ENCODE data around the gene PNLDC1.
"Not testable (repeated sequence)": the region's sequence is repeated elsewhere in the genome, so short reads cannot be mapped to it uniquely, and the experiment has no call there.

PNLDC1 gene

GRCh38 chr6:159788276-159788675 lies 11.8 kb upstream of the PNLDC1 start:
- no peak for DNase-seq

- no peak for DNase-seq
These were observed 11.2 kb upstream of the PNLDC1 start for GRCh38 chr6:159788753-159789376.

GRCh38 chr6:159789377-159790148 lies 10.5 kb upstream of the PNLDC1 start, which contains the start of gene TCP1:
TSS of gene TCP1 (minus strand) at chr6:159789602. CDS start at chr6:159789468, 134 bp downstream.
- DNase-seq: peak; percentile 93

- peak; percentile 48 for DNase-seq
These were observed 9.7 kb upstream of the PNLDC1 start, which contains the start of gene MRPL18 for GRCh38 chr6:159790149-159790955. TSS of gene MRPL18 (plus strand) at chr6:159790467. CDS start at chr6:159790588, 121 bp downstream.

- no peak for DNase-seq
These were observed 9.0 kb upstream of the PNLDC1 start for GRCh38 chr6:159790956-159791598.

GRCh38 chr6:159794976-159795375 lies 5.1 kb upstream of the PNLDC1 start:
- not testable (repeated sequence) for DNase-seq

- no peak for DNase-seq
These were observed 2.5 kb upstream of the PNLDC1 start for GRCh38 chr6:159797554-159797953.

GRCh38 chr6:159801935-159802334 lies 1.9 kb downstream of the PNLDC1 start:
- no peak for DNase-seq

GRCh38 chr6:159804504-159804903 lies 4.4 kb downstream of the PNLDC1 start:
- no peak for DNase-seq

- DNase-seq: no peak
These were observed 5.5 kb downstream of the PNLDC1 start for GRCh38 chr6:159805440-159806020.

GRCh38 chr6:159806021-159806458 lies 6.0 kb downstream of the PNLDC1 start:
- DNase-seq: no peak

- DNase-seq: no peak
These were observed 7.2 kb downstream of the PNLDC1 start for GRCh38 chr6:159807150-159807858.

GRCh38 chr6:159808647-159809046 lies 8.6 kb downstream of the PNLDC1 start:
- DNase-seq: no peak

GRCh38 chr6:159809149-159809548 lies 9.1 kb downstream of the PNLDC1 start:
- DNase-seq: no peak

- no peak for DNase-seq
These were observed 13.7 kb downstream of the PNLDC1 start for GRCh38 chr6:159813781-159814180.

- DNase-seq: no peak
These were observed 15.3 kb downstream of the PNLDC1 start for GRCh38 chr6:159815410-159815809.

- not testable (repeated sequence) for DNase-seq
These were observed 16.7 kb downstream of the PNLDC1 start for GRCh38 chr6:159816775-159817174.

- no peak for DNase-seq
These were observed 18.1 kb downstream of the PNLDC1 start for GRCh38 chr6:159817951-159818739.

- DNase-seq: no peak
These were observed 19.0 kb downstream of the PNLDC1 start for GRCh38 chr6:159819098-159819497.

GRCh38 chr6:159819932-159820640 lies 20.0 kb downstream of the PNLDC1 start:
- no peak for DNase-seq

Data from GOT3 (cell line).